WTC11 (cell line): Measurements from ENCODE around the gene DCAF15. TPM values are rescaled to one million over a fixed set of nuclear protein-coding genes. Genes with fewer than 3 reads are reported as not detected.
A peak's percentile ranks its signal among the peaks of the same experiment; 100 is the strongest.

Experiments
- ATAC-seq: fragments of 200-7000 bp; cut with Tn5 transposase; 2 replicates; pipeline ENCODE4 v1.10.0; 2021; ENCODE audit warnings: mild to moderate bottlenecking, moderate library complexity
- CTCF ChIA-PET: fragments of 300-600 bp; sonication (Branson Sonifier 250); formaldehyde crosslinking; loops from one replicate; lab custom pipeline; 2021; ENCODE audit warnings: antibody characterized with exemption; lab: Charles Lee
- POLR2A ChIA-PET: fragments of 350-600 bp; sonication (Branson Sonifier 250); formaldehyde crosslinking; loops from one replicate; lab custom pipeline; 2021; ENCODE audit warnings: antibody characterized with exemption; lab: Charles Lee
- DNase-seq: peaks from one replicate; pipeline ENCODE4 v3.0.0; 2021; ENCODE audit warnings: low spot score
- H3K27ac Mint-ChIP-seq: 2 replicates; pipeline ENCODE4 v1.8.0; 2021; ENCODE audit warnings: mixed read lengths
- H3K27me3 Mint-ChIP-seq: 2 replicates; pipeline ENCODE4 v1.8.0; 2021; ENCODE audit warnings: low read depth, mild to moderate bottlenecking, moderate library complexity, mixed read lengths
- H3K36me3 Mint-ChIP-seq: 2 replicates; pipeline ENCODE4 v1.8.0; 2021; ENCODE audit warnings: mixed read lengths
- H3K4me1 Mint-ChIP-seq: 2 replicates; pipeline ENCODE4 v1.8.0; 2022; ENCODE audit warnings: mixed read lengths
- H3K4me3 Mint-ChIP-seq: 2 replicates; pipeline ENCODE4 v1.8.0; 2021; ENCODE audit warnings: mild to moderate bottlenecking, moderate library complexity, mixed read lengths
- H3K9me3 Mint-ChIP-seq: 2 replicates; pipeline ENCODE4 v1.8.0; 2021; ENCODE audit warnings: mixed read lengths
- AFF4 ChIP-seq: sonication (generic); formaldehyde crosslinking; IDR thresholded peaks from 2 replicates; pipeline ENCODE4 v1.8.1; 2023; ENCODE audit warnings: mild to moderate bottlenecking, missing genetic modification reagents, borderline replicate concordance
- ARID4B ChIP-seq: sonication (generic); formaldehyde crosslinking; IDR thresholded peaks from 2 replicates; pipeline ENCODE4 v1.8.0; 2023; ENCODE audit warnings: missing genetic modification reagents, mild to moderate bottlenecking, borderline replicate concordance
- CBFB ChIP-seq: sonication (generic); formaldehyde crosslinking; IDR thresholded peaks from 2 replicates; pipeline ENCODE4 v1.8.1; 2022; ENCODE audit warnings: mild to moderate bottlenecking, low read depth, missing genetic modification reagents
- CREM ChIP-seq: sonication (generic); formaldehyde crosslinking; IDR thresholded peaks from 2 replicates; pipeline ENCODE4 v1.8.1; 2022; ENCODE audit warnings: mild to moderate bottlenecking, missing genetic modification reagents, moderate library complexity
- FOXK1 ChIP-seq: sonication (generic); formaldehyde crosslinking; IDR thresholded peaks from 2 replicates; pipeline ENCODE4 v1.8.0; 2022; ENCODE audit warnings: mild to moderate bottlenecking, moderate library complexity, missing genetic modification reagents
- MLX ChIP-seq: sonication (generic); formaldehyde crosslinking; IDR thresholded peaks from 2 replicates; pipeline ENCODE4 v1.8.1; 2023; ENCODE audit warnings: mild to moderate bottlenecking, missing genetic modification reagents, moderate library complexity
- NFYB ChIP-seq: sonication (generic); formaldehyde crosslinking; conservative IDR thresholded peaks from 2 replicates; pipeline ENCODE4 v1.8.0; 2022; ENCODE audit warnings: low read depth, missing genetic modification reagents
- NR2C2 ChIP-seq: sonication (generic); formaldehyde crosslinking; IDR thresholded peaks from 2 replicates; pipeline ENCODE4 v1.8.0; 2022; ENCODE audit warnings: mild to moderate bottlenecking, missing genetic modification reagents
- RORB ChIP-seq: fragments of 250-450 bp; sonication (Bioruptor Pico); IDR thresholded peaks from 2 replicates; pipeline ENCODE4 v1.9.0; 2021; ENCODE audit warnings: mild to moderate bottlenecking
- TCF7 ChIP-seq: sonication (generic); formaldehyde crosslinking; IDR thresholded peaks from 2 replicates; pipeline ENCODE4 v1.8.0; 2022; ENCODE audit warnings: mild to moderate bottlenecking, low read depth, missing genetic modification reagents, moderate library complexity
- TEAD4 ChIP-seq: sonication (generic); formaldehyde crosslinking; IDR thresholded peaks from 2 replicates; pipeline ENCODE4 v1.8.0; 2022; ENCODE audit warnings: mild to moderate bottlenecking, missing genetic modification reagents
- ZNF138 ChIP-seq: sonication (generic); formaldehyde crosslinking; conservative IDR thresholded peaks from 2 replicates; pipeline ENCODE4 v1.8.1; 2022; ENCODE audit warnings: mild to moderate bottlenecking, moderate library complexity, missing genetic modification reagents
- ZNF232 ChIP-seq: sonication (generic); formaldehyde crosslinking; IDR thresholded peaks from 2 replicates; pipeline ENCODE4 v1.8.0; 2022; ENCODE audit warnings: mild to moderate bottlenecking, missing genetic modification reagents
- total RNA-seq: library from RNA; stranded (reverse); gene quantifications from 3 replicates; pipeline ENCODE4 v1.2.3, GENCODE V29; 2021
- TF ChIP-seq, protein P1 (sequence below): sonication (generic); formaldehyde crosslinking; IDR thresholded peaks from 2 replicates; pipeline ENCODE4 v1.8.0; 2022; ENCODE audit warnings: mild to moderate bottlenecking, missing genetic modification reagents
- TF ChIP-seq, protein P2 (sequence below): sonication (generic); formaldehyde crosslinking; IDR thresholded peaks from 2 replicates; pipeline ENCODE4 v1.8.0; 2023; ENCODE audit warnings: missing genetic modification reagents
- TF ChIP-seq, protein P3 (sequence below): fragments of 250-450 bp; sonication (Bioruptor Pico); IDR thresholded peaks from 2 replicates; pipeline ENCODE4 v1.8.0; 2021; ENCODE audit warnings: mild to moderate bottlenecking
- TF ChIP-seq, protein P4 (sequence below): sonication (generic); formaldehyde crosslinking; IDR thresholded peaks from 2 replicates; pipeline ENCODE4 v1.8.1; 2023; ENCODE audit warnings: mild to moderate bottlenecking, missing genetic modification reagents, moderate library complexity
- TF ChIP-seq, protein P5 (sequence below): fragments of 250-450 bp; sonication (Bioruptor Pico); IDR thresholded peaks from 2 replicates; pipeline ENCODE4 v1.9.0; 2021; ENCODE audit warnings: mild to moderate bottlenecking

The DCAF15 gene
- total RNA-seq, 1 experiment from 2014 or later, result 82.9 TPM

GRCh38 chr19:13920524-13920923 is 31.8 kb upstream of the DCAF15 start:
- no peak for DNase-seq
- Mint-ChIP-seq H3K4me3 (no peak overlapping the region), H3K36me3 (peaks cover 56% of the 10 kb centered on the region), H3K27me3 (no peaks in the 10 kb centered on the region), H3K9me3 (peaks cover 16% of the 10 kb centered on the region), H3K27ac (no peak overlapping the region), H3K4me1 (no peaks in the 10 kb centered on the region)
- no peak for ATAC-seq
- ChIA-PET CTCF (interaction anchor here (0.9 to 1.4 kb wide), 5 partner anchors 14 to 153 kb away, joined by 3 to 7 read pairs (median 3); partner anchors contain the start of gene DCAF15), POLR2A (interaction anchor here (1.5 kb wide), 1 partner anchor 32 kb away, joined by 5 read pairs; the partner anchor contains the start of gene DCAF15)
- TF ChIP-seq NR2C2 (CRISPR knock-in tag) (no peak), CBFB (CRISPR knock-in tag) (no peak), AFF4 (CRISPR knock-in tag) (no peak), TEAD4 (CRISPR knock-in tag) (no peak), TCF7 (no peak), ZNF232 (CRISPR knock-in tag) (no peak), RORB (no peak), ZNF138 (CRISPR knock-in tag) (no peak), FOXK1 (CRISPR knock-in tag) (no peak), ARID4B (no peak)
- TF ChIP-seq, protein P1, sequence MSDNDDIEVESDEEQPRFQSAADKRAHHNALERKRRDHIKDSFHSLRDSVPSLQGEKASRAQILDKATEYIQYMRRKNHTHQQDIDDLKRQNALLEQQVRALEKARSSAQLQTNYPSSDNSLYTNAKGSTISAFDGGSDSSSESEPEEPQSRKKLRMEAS (CRISPR knock-in tag), result no peak
- TF ChIP-seq, protein P2, sequence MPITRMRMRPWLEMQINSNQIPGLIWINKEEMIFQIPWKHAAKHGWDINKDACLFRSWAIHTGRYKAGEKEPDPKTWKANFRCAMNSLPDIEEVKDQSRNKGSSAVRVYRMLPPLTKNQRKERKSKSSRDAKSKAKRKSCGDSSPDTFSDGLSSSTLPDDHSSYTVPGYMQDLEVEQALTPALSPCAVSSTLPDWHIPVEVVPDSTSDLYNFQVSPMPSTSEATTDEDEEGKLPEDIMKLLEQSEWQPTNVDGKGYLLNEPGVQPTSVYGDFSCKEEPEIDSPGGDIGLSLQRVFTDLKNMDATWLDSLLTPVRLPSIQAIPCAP (CRISPR knock-in tag), result no peak
- TF ChIP-seq, protein P3, sequence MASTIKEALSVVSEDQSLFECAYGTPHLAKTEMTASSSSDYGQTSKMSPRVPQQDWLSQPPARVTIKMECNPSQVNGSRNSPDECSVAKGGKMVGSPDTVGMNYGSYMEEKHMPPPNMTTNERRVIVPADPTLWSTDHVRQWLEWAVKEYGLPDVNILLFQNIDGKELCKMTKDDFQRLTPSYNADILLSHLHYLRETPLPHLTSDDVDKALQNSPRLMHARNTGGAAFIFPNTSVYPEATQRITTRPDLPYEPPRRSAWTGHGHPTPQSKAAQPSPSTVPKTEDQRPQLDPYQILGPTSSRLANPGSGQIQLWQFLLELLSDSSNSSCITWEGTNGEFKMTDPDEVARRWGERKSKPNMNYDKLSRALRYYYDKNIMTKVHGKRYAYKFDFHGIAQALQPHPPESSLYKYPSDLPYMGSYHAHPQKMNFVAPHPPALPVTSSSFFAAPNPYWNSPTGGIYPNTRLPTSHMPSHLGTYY (CRISPR knock-in tag), result no peak

DNA sequence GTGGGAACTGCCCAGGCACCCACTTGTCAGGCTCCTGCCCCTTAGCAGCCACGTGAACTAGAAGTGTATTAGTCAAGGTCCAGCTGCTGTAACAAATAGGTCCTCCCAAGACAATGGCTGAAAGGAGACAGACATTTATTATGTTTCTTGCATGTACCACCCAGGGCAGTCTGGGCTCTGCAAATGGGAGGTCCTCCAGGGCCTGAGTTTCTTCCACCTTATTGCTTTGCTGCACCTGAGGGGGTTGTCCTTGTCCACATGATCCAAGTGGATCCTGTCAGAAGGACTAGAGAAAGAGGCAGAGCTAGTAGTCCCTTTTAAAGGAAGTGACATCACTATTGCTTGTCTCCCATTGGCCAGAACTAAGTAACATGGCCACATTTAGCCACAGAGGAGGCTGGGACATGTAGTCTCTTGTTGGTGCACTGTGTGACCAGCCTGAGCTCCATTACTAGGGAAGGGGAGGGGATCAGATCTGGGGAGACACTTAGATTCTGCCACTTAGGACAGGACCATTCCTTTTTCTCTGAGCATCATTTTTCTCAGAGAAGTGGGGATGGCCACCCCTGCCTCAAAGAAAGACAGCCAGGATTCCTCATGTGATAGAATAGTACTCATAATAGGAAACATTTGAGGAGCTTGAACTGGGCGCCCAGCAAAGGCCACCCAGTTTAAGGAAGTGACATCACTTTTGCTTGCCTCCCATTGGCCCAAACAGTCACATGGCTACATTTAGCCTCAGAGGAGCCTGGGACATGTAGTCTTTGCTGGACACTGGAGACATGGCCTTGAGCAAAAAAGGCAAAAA is 31.2 kb upstream of the DCAF15 start:
- H3K27me3 Mint-ChIP-seq, result no peaks in the 10 kb centered on the region
- CTCF ChIA-PET, result interaction anchor here (0.7 to 1.4 kb wide), 7 partner anchors 13 to 153 kb away, joined by 3 to 7 read pairs (median 3); partner anchors contain the start of gene DCAF15
- no peak overlapping the region for H3K4me3 Mint-ChIP-seq
- peak; percentile 92 for ATAC-seq
- peak; percentile 38 for DNase-seq
- POLR2A ChIA-PET, result interaction anchor here (1.5 kb wide), 1 partner anchor 32 kb away, joined by 5 read pairs; the partner anchor contains the start of gene DCAF15
- H3K9me3 Mint-ChIP-seq, result peaks cover 16% of the 10 kb centered on the region
- peaks cover 53% of the 10 kb centered on the region for H3K36me3 Mint-ChIP-seq
- H3K27ac Mint-ChIP-seq, result peak overlapping the region; percentile 20; the same call in 1 of the 2 replicates
- no peaks in the 10 kb centered on the region for H3K4me1 Mint-ChIP-seq
- 0 out of 2 replicates have a peak, but pooled peaks have one; percentile 48 for TF ChIP-seq CREM (CRISPR knock-in tag)
- TF ChIP-seq, protein P4, sequence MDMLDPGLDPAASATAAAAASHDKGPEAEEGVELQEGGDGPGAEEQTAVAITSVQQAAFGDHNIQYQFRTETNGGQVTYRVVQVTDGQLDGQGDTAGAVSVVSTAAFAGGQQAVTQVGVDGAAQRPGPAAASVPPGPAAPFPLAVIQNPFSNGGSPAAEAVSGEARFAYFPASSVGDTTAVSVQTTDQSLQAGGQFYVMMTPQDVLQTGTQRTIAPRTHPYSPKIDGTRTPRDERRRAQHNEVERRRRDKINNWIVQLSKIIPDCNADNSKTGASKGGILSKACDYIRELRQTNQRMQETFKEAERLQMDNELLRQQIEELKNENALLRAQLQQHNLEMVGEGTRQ, result peak; percentile 93
- TF ChIP-seq NFYB (CRISPR knock-in tag), result peak; percentile 55
- TF ChIP-seq MLX (CRISPR knock-in tag), result no peak
- TF ChIP-seq, protein P5, sequence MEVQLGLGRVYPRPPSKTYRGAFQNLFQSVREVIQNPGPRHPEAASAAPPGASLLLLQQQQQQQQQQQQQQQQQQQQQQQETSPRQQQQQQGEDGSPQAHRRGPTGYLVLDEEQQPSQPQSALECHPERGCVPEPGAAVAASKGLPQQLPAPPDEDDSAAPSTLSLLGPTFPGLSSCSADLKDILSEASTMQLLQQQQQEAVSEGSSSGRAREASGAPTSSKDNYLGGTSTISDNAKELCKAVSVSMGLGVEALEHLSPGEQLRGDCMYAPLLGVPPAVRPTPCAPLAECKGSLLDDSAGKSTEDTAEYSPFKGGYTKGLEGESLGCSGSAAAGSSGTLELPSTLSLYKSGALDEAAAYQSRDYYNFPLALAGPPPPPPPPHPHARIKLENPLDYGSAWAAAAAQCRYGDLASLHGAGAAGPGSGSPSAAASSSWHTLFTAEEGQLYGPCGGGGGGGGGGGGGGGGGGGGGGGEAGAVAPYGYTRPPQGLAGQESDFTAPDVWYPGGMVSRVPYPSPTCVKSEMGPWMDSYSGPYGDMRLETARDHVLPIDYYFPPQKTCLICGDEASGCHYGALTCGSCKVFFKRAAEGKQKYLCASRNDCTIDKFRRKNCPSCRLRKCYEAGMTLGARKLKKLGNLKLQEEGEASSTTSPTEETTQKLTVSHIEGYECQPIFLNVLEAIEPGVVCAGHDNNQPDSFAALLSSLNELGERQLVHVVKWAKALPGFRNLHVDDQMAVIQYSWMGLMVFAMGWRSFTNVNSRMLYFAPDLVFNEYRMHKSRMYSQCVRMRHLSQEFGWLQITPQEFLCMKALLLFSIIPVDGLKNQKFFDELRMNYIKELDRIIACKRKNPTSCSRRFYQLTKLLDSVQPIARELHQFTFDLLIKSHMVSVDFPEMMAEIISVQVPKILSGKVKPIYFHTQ (CRISPR knock-in tag), result no peak
